Globus pallidus (tissue), 1 donor: Measurements from ENCODE around the gene C1orf216.
"Not testable (repeated sequence)": the region's sequence is repeated elsewhere in the genome, so short reads cannot be mapped to it uniquely, and the experiment has no call there.

ENCODE experiments used
- DNase-seq: peaks from one replicate; pipeline ENCODE4 v3.0.0-alpha.2; 2015; ENCODE audit warnings: low spot score

Gene C1orf216, protein sequence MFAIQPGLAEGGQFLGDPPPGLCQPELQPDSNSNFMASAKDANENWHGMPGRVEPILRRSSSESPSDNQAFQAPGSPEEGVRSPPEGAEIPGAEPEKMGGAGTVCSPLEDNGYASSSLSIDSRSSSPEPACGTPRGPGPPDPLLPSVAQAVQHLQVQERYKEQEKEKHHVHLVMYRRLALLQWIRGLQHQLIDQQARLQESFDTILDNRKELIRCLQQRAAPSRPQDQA

DNA sequence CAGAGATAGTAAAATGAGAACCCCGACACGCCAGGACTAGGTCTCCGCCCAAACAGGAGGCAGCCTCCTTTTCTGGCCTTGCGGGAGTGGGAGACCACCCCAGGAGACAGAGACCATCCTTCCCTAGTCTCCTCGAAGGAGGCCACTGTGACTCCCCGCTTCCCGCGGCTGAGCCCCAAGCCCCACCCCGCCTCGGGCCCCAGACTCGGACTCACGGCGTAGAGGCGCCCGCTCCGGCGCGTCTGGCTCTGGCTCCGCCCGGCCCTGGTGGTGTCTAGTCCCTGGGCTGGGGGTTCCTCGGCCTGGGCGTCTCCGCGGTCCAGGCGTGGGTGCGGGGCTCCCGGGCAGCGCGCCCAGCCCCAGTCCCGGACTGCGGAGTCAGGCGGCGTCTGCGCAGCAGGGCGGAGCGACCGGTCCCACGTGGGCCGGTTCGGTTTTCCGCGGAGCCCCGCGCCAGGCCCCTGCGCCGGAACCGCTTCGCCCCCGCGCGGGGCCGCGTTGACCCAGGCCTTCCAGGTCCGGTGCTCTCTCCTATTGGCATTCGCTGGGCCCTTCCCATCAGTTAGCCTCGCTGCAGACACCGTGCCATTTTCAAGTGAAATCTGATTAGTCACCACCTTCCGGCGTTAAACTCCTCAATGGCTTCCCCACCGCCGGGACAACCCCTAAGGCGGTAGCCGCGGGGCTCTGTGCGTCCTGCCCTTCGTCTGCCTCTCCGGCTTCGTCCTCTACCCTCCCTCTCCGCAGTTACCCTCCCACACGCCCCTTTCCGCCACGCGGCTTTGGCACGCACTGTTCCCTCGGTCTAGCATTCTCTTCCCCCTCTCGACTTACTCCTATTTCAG, at the start of gene C1orf216:
Gene C1orf216, minus strand, starts transcription at position 393 of the 845 bp plus-strand sequence. CDS start 2,563 bp downstream, outside the sequence.
- DNase-seq = peak; percentile 69

GRCh38 chr1:35764283-35764682, 45.6 kb upstream of the C1orf216 start:
- DNase-seq = no peak

DNA sequence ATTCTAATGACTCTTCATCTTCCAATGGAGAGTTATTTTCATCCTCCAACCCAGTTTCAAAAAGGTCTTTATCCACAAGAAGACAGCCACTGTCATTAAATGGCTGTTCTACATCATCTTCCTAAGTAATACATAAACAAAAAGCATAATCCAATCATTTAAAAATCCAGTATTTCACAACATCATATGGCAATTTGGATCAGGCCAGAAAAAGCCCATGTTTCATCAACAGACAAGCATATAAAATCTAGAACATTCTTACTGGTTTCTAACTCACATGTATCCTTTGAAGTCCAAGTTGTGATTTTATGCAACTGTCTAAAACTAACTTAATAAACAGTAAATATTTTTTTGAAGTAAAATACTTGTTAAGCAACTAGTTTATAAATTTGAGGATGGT, 44.5 kb upstream of the C1orf216 start:
- no peak for DNase-seq

GRCh38 chr1:35762141-35762540, 43.5 kb upstream of the C1orf216 start:
- DNase-seq = no peak

- no peak for DNase-seq
These were observed 37.4 kb upstream of the C1orf216 start for GRCh38 chr1:35756064-35756463.

DNA sequence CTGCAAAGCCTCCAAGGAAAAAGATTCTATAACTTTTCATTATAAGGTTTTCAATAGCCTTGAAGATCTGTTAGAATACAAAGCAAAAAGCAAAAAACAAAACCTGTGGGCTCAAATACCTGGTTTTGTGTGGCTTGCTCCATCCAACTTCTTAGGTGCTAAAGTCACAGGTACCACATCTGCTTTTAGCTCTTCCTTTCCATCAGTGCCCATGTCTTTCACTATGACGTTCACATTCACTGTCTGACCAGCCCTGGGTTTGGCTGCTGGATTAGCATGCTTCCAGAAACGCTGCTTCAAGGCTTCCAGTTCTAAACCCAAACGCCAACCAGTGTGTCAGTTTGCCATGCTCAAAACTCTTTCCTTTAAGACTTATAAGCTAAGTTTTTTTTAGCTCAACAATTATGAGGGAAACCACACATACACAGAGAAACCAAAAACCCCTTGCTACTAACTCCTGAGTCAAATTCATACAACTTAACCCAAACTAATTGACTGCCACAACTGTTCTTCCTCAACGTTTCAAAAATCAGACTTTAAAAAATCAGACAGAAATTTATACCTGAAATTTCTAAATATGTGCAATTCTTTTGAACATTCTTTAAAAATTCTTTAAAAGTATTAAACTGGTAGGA, 35.1 kb upstream of the C1orf216 start:
- DNase-seq = no peak

DNA sequence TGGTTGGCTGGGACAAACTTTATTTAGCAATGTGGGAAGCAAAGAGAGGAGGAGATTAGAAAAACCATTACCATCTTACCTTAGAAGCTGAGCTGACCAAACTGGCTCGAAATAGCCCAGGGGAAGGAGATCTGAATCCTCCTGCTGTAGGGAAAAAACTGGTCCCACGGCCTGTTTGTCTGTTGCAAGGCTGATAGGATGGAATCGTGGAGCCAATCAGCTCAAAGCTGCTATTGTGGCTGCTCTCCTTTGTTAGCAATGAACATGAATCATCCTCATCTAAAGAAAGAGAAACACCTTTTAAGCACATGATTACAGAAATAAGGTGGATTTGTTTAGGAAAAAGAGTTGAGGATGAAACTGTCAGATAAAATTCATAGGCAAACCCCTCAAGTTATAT, 29.6 kb upstream of the C1orf216 start:
- DNase-seq = no peak

- DNase-seq = no peak
These were observed 26.5 kb upstream of the C1orf216 start for GRCh38 chr1:35745124-35745730.

GRCh38 chr1:35737120-35737519, 18.4 kb upstream of the C1orf216 start:
- DNase-seq = no peak

- no peak for DNase-seq
These were observed 8.9 kb upstream of the C1orf216 start for GRCh38 chr1:35727434-35728040.

DNA sequence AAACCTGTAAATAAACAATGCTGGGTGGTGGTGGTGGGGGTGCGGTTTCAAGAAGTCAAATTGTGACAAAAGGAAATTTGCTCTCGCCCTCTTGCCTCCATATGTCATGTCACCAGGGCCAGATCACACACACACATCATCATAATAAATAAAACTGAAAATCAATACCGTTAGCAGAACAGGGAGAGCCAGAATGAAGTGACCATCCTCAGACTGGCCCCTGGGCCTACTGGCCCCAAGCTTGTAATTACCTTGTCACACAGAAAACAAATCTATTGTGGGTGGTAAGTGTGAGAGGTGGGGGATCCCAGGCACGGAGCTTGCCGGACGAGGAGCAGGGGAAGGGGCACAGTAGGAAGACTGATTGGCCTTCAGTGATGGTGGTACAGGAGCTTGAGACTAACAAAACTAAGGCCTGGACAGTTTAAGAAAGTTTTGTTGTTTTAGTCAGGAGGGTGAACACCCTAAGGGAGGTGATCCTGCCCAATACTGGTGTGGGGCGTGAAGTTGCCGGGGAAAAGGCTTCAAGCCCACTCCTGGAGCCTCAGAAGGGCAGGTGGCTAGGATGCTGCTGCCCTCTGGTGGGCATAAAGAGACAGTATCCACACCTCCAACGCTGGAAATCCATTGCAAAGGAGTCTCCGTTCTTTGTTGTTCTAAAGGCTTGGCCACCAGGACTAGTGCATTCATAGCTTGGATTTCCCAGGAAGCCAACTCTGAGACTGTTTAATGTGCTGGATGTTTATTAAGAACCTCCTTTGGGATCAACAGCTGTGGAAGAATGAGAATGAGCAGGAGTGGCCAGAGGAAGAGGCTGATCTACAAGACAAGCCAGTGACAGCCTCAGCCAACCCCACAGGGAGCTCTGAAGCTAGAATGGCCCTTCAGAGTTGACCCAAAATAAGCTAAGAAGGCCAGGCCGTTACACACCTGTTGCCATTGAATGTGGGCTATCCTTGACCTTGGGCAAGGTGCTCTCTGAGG, 8.1 kb upstream of the C1orf216 start:
- DNase-seq = peak; percentile 74

GRCh38 chr1:35725596-35725995, 6.9 kb upstream of the C1orf216 start:
- DNase-seq = peak; percentile 91

GRCh38 chr1:35717911-35718476, 690 bp downstream of the C1orf216 start:
- no peak for DNase-seq

GRCh38 chr1:35715568-35716002, 3.1 kb downstream of the C1orf216 start:
- DNase-seq = peak; percentile 76

DNA sequence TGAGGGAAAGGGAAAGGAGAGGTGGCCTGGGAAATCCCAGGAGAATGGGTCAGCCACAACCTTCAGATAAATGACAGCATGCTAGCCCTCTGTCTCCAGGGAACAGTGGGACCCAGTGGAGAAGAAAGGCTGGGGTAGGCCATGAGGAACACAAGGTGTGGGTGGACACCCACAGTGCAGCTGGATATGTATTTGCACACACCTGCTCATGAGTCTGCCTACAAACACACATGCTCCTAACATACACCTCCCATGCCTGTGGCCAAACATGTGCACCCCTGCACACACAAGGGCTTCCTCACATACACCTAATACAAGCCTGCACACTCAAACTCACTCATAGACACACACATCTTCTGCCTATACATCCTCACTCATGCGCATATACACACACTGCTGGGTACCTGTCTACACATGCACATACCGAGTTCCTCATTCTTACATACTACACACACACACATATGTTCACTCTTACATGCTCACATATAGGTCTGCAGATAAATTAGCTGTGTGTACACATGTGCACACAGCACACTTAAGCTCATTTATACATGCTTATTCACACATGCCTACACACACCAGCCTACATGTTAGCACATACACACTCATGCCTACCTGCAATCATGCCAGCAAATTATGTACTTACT, 3.6 kb downstream of the C1orf216 start:
- no peak for DNase-seq

- DNase-seq = not testable (repeated sequence)
These were observed 7.6 kb downstream of the C1orf216 start for GRCh38 chr1:35711098-35711497.

DNA sequence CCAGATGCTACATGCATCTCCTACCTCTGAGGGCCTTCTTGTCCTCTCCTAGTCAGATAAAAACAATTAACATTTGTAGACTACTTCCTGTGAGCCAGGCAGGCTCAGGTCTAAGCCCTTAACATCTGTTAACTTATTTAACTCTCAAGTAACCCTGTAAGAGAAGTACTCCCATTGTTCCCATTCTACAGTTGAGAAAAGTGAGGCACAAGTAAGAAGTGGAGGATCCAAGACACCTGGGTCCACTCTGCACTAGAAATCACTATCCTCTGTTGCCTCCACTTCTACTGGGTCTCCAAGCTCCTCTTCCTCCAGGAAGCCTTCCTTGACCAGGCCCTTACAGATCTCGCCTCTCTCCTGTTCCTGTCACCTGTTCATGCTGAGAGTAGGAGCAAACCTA, 9.7 kb downstream of the C1orf216 start:
- DNase-seq = no peak

GRCh38 chr1:35708441-35708921, 10.2 kb downstream of the C1orf216 start:
- no peak for DNase-seq

DNA sequence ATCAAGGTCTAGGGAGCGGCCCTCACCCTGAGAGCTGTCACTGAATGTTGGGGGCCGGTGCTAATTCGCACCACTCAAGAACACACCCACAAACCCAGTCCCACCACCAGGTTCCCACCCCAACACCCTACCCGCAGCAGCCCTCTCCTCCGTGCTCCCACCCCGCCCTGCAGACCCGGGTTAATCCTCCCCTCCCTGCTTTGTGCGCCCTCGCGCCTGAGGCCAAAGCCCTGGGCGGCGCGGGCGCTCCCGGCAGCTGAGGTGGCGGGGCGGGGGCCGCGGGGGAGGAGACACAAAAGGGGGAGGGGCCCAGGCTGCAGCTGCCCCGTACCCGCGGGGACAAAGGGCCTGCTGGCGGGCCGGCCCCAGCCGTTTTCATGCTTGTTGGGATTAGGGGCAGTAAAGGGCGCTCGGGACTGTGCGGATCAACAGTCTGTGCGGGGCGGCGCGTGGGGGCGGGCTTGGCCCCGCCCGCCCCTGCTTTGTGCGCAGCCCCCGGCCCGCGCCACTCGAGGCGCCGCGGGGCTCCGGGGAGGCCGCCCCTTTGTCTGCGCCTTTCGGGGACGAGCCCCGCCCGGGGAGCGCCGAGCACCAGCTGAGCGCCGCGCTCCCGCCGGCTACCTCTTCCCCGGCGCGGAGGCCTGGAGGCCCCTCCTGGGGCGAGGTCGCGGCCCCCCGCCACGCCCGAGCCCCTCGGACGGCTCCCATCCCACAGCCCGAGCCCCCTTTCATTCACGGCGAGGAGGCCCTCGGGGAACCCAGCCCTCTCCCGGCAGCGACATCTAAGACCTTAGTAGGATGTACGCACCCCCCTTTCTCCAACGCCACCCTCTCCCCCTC, 10.9 kb downstream of the C1orf216 start:
- no peak for DNase-seq
